Left ventricle myocardium superior (tissue), 1 donor: Measurements from ENCODE around the gene PRELID2. TPM values are rescaled to one million over a fixed set of nuclear protein-coding genes. Genes with fewer than 3 reads are reported as not detected.

Experiments used
- total RNA-seq: library from RNA; stranded (reverse); fragmentation: NEBNext Ultra II Directional; extraction: Animal tissue kit (Norgen Biotek cat#: 25700); gene quantifications from one replicate; pipeline ENCODE4 v1.2.1, GENCODE V29; 2021
- donor health status: DM: no; HTN: yes; CAD: no; lungs with severe emphysema.

Gene PRELID2
- total RNA-seq, 1 donor from 2014 or later, result 18.9 TPM

Other genes with a start within 250 kb of the PRELID2 start
- gene GRXCR2, start 37.7 kb upstream of the PRELID2 start, total RNA-seq, result 3.8 TPM
- 350 TPM for gene SH3RF2, start 101.2 kb upstream of the PRELID2 start, total RNA-seq